ENCODE measurements around the gene HIF1A. TPM values are rescaled to one million over a fixed set of nuclear protein-coding genes. Genes with fewer than 3 reads are reported as not detected.

Gene HIF1A
- total RNA-seq, 2 donors from 2014 or later, result 114 to 305 TPM

DNA sequence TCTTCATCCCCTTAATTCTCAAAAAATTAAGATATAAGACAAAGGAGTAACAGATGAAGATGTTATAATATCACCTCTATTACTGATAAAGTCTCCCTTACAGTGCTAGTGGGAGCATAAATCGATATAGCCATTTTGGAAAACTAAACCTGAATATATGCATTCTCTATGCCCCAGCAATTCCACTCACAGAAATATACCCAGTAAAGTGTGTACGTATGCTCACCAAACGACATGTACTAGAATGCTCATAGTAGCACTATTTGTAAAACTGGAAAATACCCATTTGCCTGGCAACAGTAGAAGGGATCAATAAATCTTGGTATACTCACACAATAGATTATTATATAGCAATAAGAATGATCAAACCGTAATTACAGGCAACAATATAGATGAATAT is 44.0 kb upstream of the HIF1A start:
- no peak for ATAC-seq (ENCODE audit: insufficient number of reproducible peaks, low FRiP score, low read depth)
- H3K4me1 ChIP-seq (ENCODE audit: control insufficient read depth in 1 of 2, low read depth in 2 of 2), result no peaks in the 10 kb centered on the region
- no peak overlapping the region for H3K4me3 ChIP-seq
- H3K9me3 ChIP-seq, result no peaks in the 10 kb centered on the region
- no peaks in the 10 kb centered on the region for H3K27me3 ChIP-seq (replicated peaks; ENCODE audit: insufficient read depth)
- no peak for DNase-seq (ENCODE audit: low spot score)
- no peak for TF ChIP-seq CTCF (IDR thresholded peaks at IDR 0.05)
- no peak overlapping the region for H3K27ac ChIP-seq
- no peaks in the 10 kb centered on the region for H3K36me3 ChIP-seq

DNA sequence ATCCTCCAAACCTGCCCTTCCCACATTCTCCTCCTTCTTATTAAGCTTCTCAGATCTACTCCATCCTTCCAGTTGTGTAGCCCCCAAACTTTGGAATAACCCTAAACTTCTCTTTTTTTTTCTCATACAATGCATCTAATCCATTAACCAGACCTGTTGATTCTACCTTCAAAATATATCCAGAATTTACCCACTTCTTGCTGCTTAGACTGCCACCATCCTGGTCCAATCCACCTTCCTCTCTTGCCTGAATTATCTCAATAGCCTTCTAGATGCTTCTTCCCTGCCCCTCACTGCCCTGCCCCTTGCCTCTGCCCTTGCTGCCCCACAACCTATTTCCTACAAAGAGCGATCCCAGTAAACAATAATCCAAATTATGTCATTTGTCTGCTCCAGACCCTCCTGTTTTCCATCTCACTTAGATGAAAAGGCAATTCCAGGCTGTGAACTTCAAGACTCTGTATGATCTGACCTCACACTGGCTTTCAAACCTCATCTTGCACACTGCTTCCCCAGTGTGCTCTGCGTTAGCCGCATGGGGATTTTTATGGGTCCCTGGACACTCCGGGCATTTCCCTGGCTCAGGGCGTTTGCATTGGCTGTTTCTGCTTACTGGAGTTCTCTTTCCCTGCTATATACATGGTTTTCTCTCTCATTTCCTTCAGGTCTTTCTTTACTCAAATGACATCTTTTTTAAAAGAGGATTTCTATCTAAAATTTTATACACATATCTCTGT is 42.6 kb upstream of the HIF1A start:
- H3K27ac ChIP-seq, result no peak overlapping the region
- ATAC-seq (ENCODE audit: insufficient number of reproducible peaks, low FRiP score, low read depth), result no peak
- H3K4me1 ChIP-seq (ENCODE audit: control insufficient read depth in 1 of 2, low read depth in 2 of 2), result no peaks in the 10 kb centered on the region
- H3K27me3 ChIP-seq (replicated peaks; ENCODE audit: insufficient read depth), result no peaks in the 10 kb centered on the region
- no peak overlapping the region for H3K4me3 ChIP-seq
- no peaks in the 10 kb centered on the region for H3K9me3 ChIP-seq
- DNase-seq (ENCODE audit: low spot score), result no peak
- no peaks in the 10 kb centered on the region for H3K36me3 ChIP-seq
- TF ChIP-seq CTCF (IDR thresholded peaks at IDR 0.05), result no peak

DNA sequence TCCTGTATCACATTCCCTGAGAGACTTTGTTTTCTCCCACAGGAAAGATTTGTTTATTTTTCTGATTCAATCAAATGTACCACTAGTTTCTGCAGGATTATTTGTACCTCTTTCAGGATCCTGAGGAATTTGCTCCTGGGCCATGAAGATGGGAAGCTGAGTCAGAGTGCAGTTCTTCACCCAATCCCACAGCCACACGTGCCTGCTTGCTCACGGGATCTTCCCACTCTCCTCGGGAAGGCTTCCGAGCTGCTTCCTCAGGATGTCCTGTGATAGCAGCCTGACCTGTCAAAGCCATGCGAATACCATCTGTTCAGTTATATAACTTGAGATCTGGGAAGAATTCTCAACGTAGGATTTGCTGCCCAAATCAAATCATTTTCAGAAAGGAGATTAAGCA is 41.8 kb upstream of the HIF1A start:
- no peak for TF ChIP-seq CTCF (IDR thresholded peaks at IDR 0.05)
- Histone ChIP-seq H3K27me3 (replicated peaks; ENCODE audit: insufficient read depth) (no peaks in the 10 kb centered on the region), H3K27ac (no peak overlapping the region), H3K36me3 (no peaks in the 10 kb centered on the region), H3K9me3 (no peaks in the 10 kb centered on the region), H3K4me3 (no peak overlapping the region), H3K4me1 (ENCODE audit: control insufficient read depth in 1 of 2, low read depth in 2 of 2) (no peaks in the 10 kb centered on the region)
- ATAC-seq (ENCODE audit: insufficient number of reproducible peaks, low FRiP score, low read depth) (no peak), DNase-seq (ENCODE audit: low spot score) (no peak)

DNA sequence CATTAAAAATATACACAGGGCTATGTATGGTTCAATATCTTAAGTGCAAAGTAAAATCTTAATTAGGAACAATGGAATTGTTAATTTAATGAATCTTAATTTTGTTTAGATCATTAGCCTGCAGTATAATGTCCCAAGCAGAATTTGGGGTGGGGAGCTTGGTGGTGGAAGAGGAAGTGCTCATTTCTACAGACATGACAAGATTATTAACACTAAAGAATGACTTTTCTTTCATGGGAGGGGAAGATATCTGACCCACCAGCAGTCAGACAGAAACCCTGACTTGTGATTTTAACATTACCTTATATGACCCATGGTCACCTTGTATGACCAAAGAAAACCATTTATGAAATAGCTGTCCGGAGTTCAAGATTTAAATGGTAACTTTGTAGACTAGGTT is 41.3 kb upstream of the HIF1A start:
- H3K4me1 ChIP-seq (ENCODE audit: control insufficient read depth in 1 of 2, low read depth in 2 of 2), result no peaks in the 10 kb centered on the region
- no peak for ATAC-seq (ENCODE audit: insufficient number of reproducible peaks, low FRiP score, low read depth)
- no peak for TF ChIP-seq CTCF (IDR thresholded peaks at IDR 0.05)

GRCh38 chr14:61655777-61656176 is 39.5 kb upstream of the HIF1A start:
- H3K4me1 ChIP-seq (ENCODE audit: control insufficient read depth in 1 of 2, low read depth in 2 of 2), result peaks cover 3 to 6% of the 10 kb centered on the region in 2 donors
- no peak for DNase-seq (ENCODE audit: low spot score)
- ATAC-seq (ENCODE audit: insufficient number of reproducible peaks, low FRiP score, low read depth), result no peak
- H3K36me3 ChIP-seq, result no peaks in the 10 kb centered on the region
- no peak overlapping the region for H3K27ac ChIP-seq
- H3K4me3 ChIP-seq, result no peak overlapping the region
- TF ChIP-seq CTCF (IDR thresholded peaks at IDR 0.05), result no peak
- no peaks in the 10 kb centered on the region for H3K27me3 ChIP-seq (replicated peaks; ENCODE audit: insufficient read depth)
- H3K9me3 ChIP-seq, result no peaks in the 10 kb centered on the region

More for the DNA sequence above, 41.3 kb upstream of the HIF1A start:
- Histone ChIP-seq H3K27me3 (replicated peaks; ENCODE audit: insufficient read depth) (no peaks in the 10 kb centered on the region), H3K27ac (no peak overlapping the region), H3K4me3 (no peak overlapping the region), H3K9me3 (no peaks in the 10 kb centered on the region), H3K36me3 (no peaks in the 10 kb centered on the region)
- DNase-seq (ENCODE audit: low spot score), result no peak

Data from thoracic aorta (tissue), 2 donors.